HL-60 (cell line): Measurements from ENCODE around the gene ATP2B2.

ENCODE experiments used
- DNase-seq, 2 experiments: peaks; one replicate each; pipeline ENCODE4 v3.0.0-alpha.2; 2010 to 2020; ENCODE audit warnings: low read depth in 1 of 2, low spot score in 1 of 2
- H3K27ac ChIP-seq: fragments of 250-450 bp; sonication (Bioruptor Pico); replicated peaks from 2 replicates; pipeline ENCODE4 v1.5.1; 2020; ENCODE audit warnings: mild to moderate bottlenecking, moderate library complexity
- H3K27me3 ChIP-seq: fragments of 250-450 bp; sonication (Bioruptor Pico); 2 replicates; pipeline ENCODE4 v1.5.1; 2021; ENCODE audit warnings: mild to moderate bottlenecking, moderate library complexity; ENCODE audit not compliant: insufficient read depth, poor library complexity, severe bottlenecking
- H3K4me3 ChIP-seq: replicated peaks from 2 replicates; pipeline ENCODE4 v1.5.1; 2011; ENCODE audit warnings: mild to moderate bottlenecking, control low read depth, low read length; ENCODE audit not compliant: insufficient read depth
- CTCF ChIP-seq: IDR thresholded peaks from one replicate; pipeline ENCODE4 v1.5.1; 2011; ENCODE audit warnings: low read length, control low read depth, inconsistent platforms; ENCODE audit not compliant: insufficient read depth
- GABPA ChIP-seq: IDR thresholded peaks from 2 replicates; pipeline ENCODE4 v1.6.1; 2012; ENCODE audit warnings: low read depth
- POLR2AphosphoS5 ChIP-seq: IDR thresholded peaks from 2 replicates; pipeline ENCODE4 v1.6.1; 2012; ENCODE audit warnings: low read depth
- SPI1 ChIP-seq: IDR thresholded peaks from 2 replicates; pipeline ENCODE4 v1.6.1; 2012; ENCODE audit warnings: low read depth, mild to moderate bottlenecking, borderline replicate concordance
- TF ChIP-seq, protein P1 (sequence below): IDR thresholded peaks from 2 replicates; pipeline ENCODE4 v1.6.1; 2012; ENCODE audit warnings: low read depth; ENCODE audit not compliant: insufficient replicate concordance

The ATP2B2 gene

DNA sequence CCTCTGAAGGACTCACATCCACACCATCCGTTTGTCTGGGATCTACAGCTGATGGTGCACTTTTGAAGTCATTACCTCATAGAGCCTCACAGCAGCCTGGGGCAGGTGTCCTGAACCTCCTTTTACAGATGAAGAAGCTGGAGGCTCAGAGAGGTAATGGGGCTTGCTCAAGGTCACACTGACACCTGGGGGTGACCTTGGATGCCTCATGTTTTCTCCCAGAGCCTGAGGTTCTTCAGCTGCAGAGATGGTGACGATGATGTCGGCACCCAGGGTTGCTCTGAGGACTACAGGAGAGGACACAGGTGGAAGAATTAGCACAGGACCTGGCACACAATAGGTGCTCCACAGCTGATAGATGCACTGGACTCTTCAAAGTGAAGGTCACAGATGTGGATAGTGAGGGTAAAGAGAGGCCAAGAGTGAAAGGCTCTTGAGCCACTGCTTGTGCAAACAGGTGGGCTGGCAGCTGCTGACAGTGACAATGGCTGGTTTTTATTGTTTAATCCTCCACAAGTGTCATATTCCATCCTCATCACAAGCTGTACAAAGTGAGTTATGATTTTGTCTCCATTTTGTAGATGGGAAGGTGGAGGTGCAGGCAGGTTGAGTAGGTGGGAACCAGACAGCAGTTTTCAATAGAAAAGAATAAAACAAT, 17.4 kb upstream of the ATP2B2 start:
- no peak overlapping the region for H3K27ac ChIP-seq
- DNase-seq, result no peak
- TF ChIP-seq SPI1 (no peak), POLR2AphosphoS5 (no peak), CTCF (no peak), GABPA (no peak)
- TF ChIP-seq, protein P1, sequence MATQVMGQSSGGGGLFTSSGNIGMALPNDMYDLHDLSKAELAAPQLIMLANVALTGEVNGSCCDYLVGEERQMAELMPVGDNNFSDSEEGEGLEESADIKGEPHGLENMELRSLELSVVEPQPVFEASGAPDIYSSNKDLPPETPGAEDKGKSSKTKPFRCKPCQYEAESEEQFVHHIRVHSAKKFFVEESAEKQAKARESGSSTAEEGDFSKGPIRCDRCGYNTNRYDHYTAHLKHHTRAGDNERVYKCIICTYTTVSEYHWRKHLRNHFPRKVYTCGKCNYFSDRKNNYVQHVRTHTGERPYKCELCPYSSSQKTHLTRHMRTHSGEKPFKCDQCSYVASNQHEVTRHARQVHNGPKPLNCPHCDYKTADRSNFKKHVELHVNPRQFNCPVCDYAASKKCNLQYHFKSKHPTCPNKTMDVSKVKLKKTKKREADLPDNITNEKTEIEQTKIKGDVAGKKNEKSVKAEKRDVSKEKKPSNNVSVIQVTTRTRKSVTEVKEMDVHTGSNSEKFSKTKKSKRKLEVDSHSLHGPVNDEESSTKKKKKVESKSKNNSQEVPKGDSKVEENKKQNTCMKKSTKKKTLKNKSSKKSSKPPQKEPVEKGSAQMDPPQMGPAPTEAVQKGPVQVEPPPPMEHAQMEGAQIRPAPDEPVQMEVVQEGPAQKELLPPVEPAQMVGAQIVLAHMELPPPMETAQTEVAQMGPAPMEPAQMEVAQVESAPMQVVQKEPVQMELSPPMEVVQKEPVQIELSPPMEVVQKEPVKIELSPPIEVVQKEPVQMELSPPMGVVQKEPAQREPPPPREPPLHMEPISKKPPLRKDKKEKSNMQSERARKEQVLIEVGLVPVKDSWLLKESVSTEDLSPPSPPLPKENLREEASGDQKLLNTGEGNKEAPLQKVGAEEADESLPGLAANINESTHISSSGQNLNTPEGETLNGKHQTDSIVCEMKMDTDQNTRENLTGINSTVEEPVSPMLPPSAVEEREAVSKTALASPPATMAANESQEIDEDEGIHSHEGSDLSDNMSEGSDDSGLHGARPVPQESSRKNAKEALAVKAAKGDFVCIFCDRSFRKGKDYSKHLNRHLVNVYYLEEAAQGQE, result no peak
- peaks cover 14% of the 10 kb centered on the region for H3K27me3 ChIP-seq
- H3K4me3 ChIP-seq, result no peak overlapping the region

GRCh38 chr3:10521772-10522441, 16.5 kb upstream of the ATP2B2 start:
- TF ChIP-seq GABPA (no peak), POLR2AphosphoS5 (no peak), CTCF (no peak), SPI1 (no peak)
- TF ChIP-seq, protein P1, result no peak
- no peak overlapping the region for H3K27ac ChIP-seq
- H3K27me3 ChIP-seq, result peaks cover 14% of the 10 kb centered on the region
- DNase-seq, result no peak
- H3K4me3 ChIP-seq, result no peak overlapping the region

- no peak overlapping the region for H3K4me3 ChIP-seq
- DNase-seq, result no peak
- TF ChIP-seq POLR2AphosphoS5, result no peak
- TF ChIP-seq CTCF, result no peak
- no peak for TF ChIP-seq SPI1
- TF ChIP-seq, protein P1, result no peak
- TF ChIP-seq GABPA, result no peak
- H3K27me3 ChIP-seq, result peaks cover 14% of the 10 kb centered on the region
- H3K27ac ChIP-seq, result no peak overlapping the region
Measured at GRCh38 chr3:10520072-10520471, 14.7 kb upstream of the ATP2B2 start.
